ENCODE measurements around the gene DSCAML1. TPM values are rescaled to one million over a fixed set of nuclear protein-coding genes. Genes with fewer than 3 reads are reported as not detected.

Gene DSCAML1
- total and polyA plus RNA-seq, 2 of the 8 experiments (the other 6 are each of a cell fraction or from before 2014, with no cell fraction given): 0.19 to 0.24 TPM

- H3K79me2 ChIP-seq (ENCODE audit: control insufficient read depth in 1 of 2, insufficient read depth in 2 of 2, low read length in 2 of 2): no peaks in the 10 kb centered on the region
- H4K91ac ChIP-seq (replicated peaks; ENCODE audit: insufficient read length, low read length): no peak overlapping the region
- POLR2A ChIA-PET (ENCODE audit: partially characterized antibody): no interaction called here
- no peak overlapping the region for H4K5ac ChIP-seq (ENCODE audit: insufficient read length, low read depth, low read length)
- H2BK120ac ChIP-seq (replicated peaks; ENCODE audit: low read depth, low read length): no peak overlapping the region
- peaks cover 0 to 9% (median 2%) of the 10 kb centered on the region in 4 experiments; a peak in 4 of 7 replicates for H3K4me1 ChIP-seq (replicated peaks in 1 of 4; ENCODE audit: control insufficient read depth in 3 of 4, insufficient read depth in 4 of 4, low read length in 3 of 4)
- H3K4ac ChIP-seq (replicated peaks; ENCODE audit: insufficient read length, low read depth, low read length): no peak overlapping the region
- H3K4me3 ChIP-seq (ENCODE audit: extremely low read depth in 1 of 4, insufficient read depth in 2 of 4, low read depth in 3 of 4, low read length in 4 of 4): no peak overlapping the region
- H4K8ac ChIP-seq (ENCODE audit: extremely low read depth, insufficient read depth, low read length): no peak overlapping the region
- H3K9me3 ChIP-seq (ENCODE audit: insufficient read depth in 2 of 2, low read depth in 1 of 2, low read length in 1 of 2): no peaks in the 10 kb centered on the region
- peaks cover 3% of the 10 kb centered on the region; the same call in 1 of the 2 replicates for H3K23me2 ChIP-seq (ENCODE audit: low read depth, low read length)
- no peak overlapping the region for H2BK12ac ChIP-seq (ENCODE audit: low read depth, low read length)
- no peaks in the 10 kb centered on the region for H4K20me1 ChIP-seq (replicated peaks in 1 of 2; ENCODE audit: control insufficient read depth in 1 of 2, insufficient read depth in 2 of 2, low read length in 2 of 2)
- no peak overlapping the region for H3K18ac ChIP-seq (ENCODE audit: extremely low read depth, low read length)
- H3K4me2 ChIP-seq (ENCODE audit: insufficient read depth in 1 of 2, low read depth in 2 of 2, low read length in 2 of 2): no peak overlapping the region
- H3K23ac ChIP-seq (ENCODE audit: insufficient read length): no peak overlapping the region
- no peaks in the 10 kb centered on the region; a peak in 1 of 7 replicates for H3K27me3 ChIP-seq (replicated peaks in 1 of 4; ENCODE audit: control insufficient read depth in 3 of 4, extremely low read depth in 1 of 4, insufficient read depth in 3 of 4, low read length in 3 of 4)
- no peak overlapping the region for H3K14ac ChIP-seq (ENCODE audit: insufficient read length)
- no peak for TF ChIP-seq SP1 (IDR thresholded peaks at IDR 0.05; ENCODE audit: low read depth, low read length)
- no peak for TF ChIP-seq HDAC2 (IDR thresholded peaks at IDR 0.05; ENCODE audit: borderline replicate concordance in 1 of 2, low read depth in 2 of 2, low read length in 2 of 2)
- TF ChIP-seq RBBP5 (IDR thresholded peaks at IDR 0.05; ENCODE audit: borderline replicate concordance, low read depth, low read length): no peak
- TF ChIP-seq USF2 (IDR thresholded peaks at IDR 0.05; ENCODE audit: low read length): no peak
- TF ChIP-seq BRCA1 (IDR thresholded peaks at IDR 0.05; ENCODE audit: low read depth, low read length): no peak
- TF ChIP-seq TAF1 (IDR thresholded peaks at IDR 0.05; ENCODE audit: low read depth, low read length): no peak
- no peak for TF ChIP-seq KDM1A (IDR thresholded peaks at IDR 0.05; ENCODE audit: borderline replicate concordance, low read length)
- H3K27ac ChIP-seq (ENCODE audit: low read depth, low read length): no peak overlapping the region
- no peaks in the 10 kb centered on the region for H3K36me3 ChIP-seq (ENCODE audit: control insufficient read depth in 2 of 4, insufficient read depth in 4 of 4, low read length in 3 of 4)
- no peak overlapping the region for H2AFZ ChIP-seq (ENCODE audit: low read length)
- H2BK5ac ChIP-seq (ENCODE audit: low read depth, low read length): no peak overlapping the region
- no peak overlapping the region for H3K9ac ChIP-seq (replicated peaks in 1 of 4; ENCODE audit: extremely low read depth in 1 of 4, low read depth in 3 of 4, low read length in 3 of 4)
- no peak overlapping the region for H2AK5ac ChIP-seq (ENCODE audit: low read depth, low read length)
- FAIRE-seq: no peak
- no peak overlapping the region for H2BK15ac ChIP-seq (ENCODE audit: low read length)
- H2BK20ac ChIP-seq (ENCODE audit: low read length): no peak overlapping the region
- H3K79me1 ChIP-seq (ENCODE audit: low read depth, low read length): no peaks in the 10 kb centered on the region
- WGBS, 2 experiments (ENCODE audit: extremely low coverage in 1 of 2, insufficient coverage in 1 of 2, insufficient read length in 1 of 2, insufficient replicate concordance in 2 of 2, low coverage in 1 of 2, low lambda C conversion rate in 2 of 2, missing lambda C conversion rate in 1 of 2): 91% methylated on average over 6 of the region's 8 CpGs; no CpG with 5 or more reads in 1 of the 2 experiments
- CTCF ChIA-PET (ENCODE audit: partially characterized antibody): interaction anchor here (1.3 kb wide), 1 partner anchor 21 kb away, joined by 3 read pairs; no protein-coding TSS in a partner anchor
- no peak for DNase-seq (ENCODE audit: low read depth in 1 of 2, low spot score in 2 of 2)
- H3K56ac ChIP-seq (replicated peaks; ENCODE audit: insufficient read length, low read depth, low read length): no peak overlapping the region
Observed at GRCh38 chr11:117639601-117640000, 157.4 kb downstream of the DSCAML1 start.

Data from H1 (cell line).